H1 (cell line): ENCODE results near the gene MEGF11. TPM values are rescaled to one million over a fixed set of nuclear protein-coding genes. Genes with fewer than 3 reads are reported as not detected.

Experiments
- CTCF ChIA-PET: fragments of 300-600 bp; sonication (Branson Sonifier 250); formaldehyde crosslinking; loops from one replicate; lab custom pipeline; 2021; ENCODE audit not compliant: partially characterized antibody; lab: Charles Lee
- POLR2A ChIA-PET: fragments of 300-600 bp; sonication (Branson Sonifier 250); formaldehyde crosslinking; loops from one replicate; lab custom pipeline; 2021; ENCODE audit warnings: inconsistent platforms; ENCODE audit not compliant: partially characterized antibody; lab: Charles Lee
- DNase-seq, 2 experiments: peaks; one replicate each; pipeline versions ENCODE4 v3.0.0 to v3.0.0-alpha.2; 2010 to 2022; ENCODE audit warnings: low spot score in 2 of 2, low read depth in 1 of 2, mixed read lengths in 1 of 2
- FAIRE-seq: peaks from 2 replicates; lab custom pipeline; 2011; peaks lifted over from hg19 to GRCh38; lab: Jason Lieb, UNC
- H2AFZ ChIP-seq: 2 replicates; pipeline ENCODE4 v1.8.1; 2012; ENCODE audit warnings: low read length, inconsistent platforms
- H2AK5ac ChIP-seq: 2 replicates; pipeline ENCODE4 v1.6.1; 2013; ENCODE audit warnings: low read depth, low read length
- H2BK120ac ChIP-seq: replicated peaks from 2 replicates; pipeline ENCODE3; 2013; ENCODE audit warnings: low read depth, low read length, inconsistent platforms
- H2BK12ac ChIP-seq: 2 replicates; pipeline ENCODE4 v1.6.1; 2013; ENCODE audit warnings: low read depth, low read length
- H2BK15ac ChIP-seq: 2 replicates; pipeline ENCODE4 v1.6.1; 2013; ENCODE audit warnings: low read length
- H2BK20ac ChIP-seq: 2 replicates; pipeline ENCODE4 v1.6.1; 2013; ENCODE audit warnings: low read length
- H2BK5ac ChIP-seq: 2 replicates; pipeline ENCODE4 v1.6.1; 2013; ENCODE audit warnings: low read depth, low read length
- H3K14ac ChIP-seq: 2 replicates; pipeline ENCODE4 v1.6.1; 2013; ENCODE audit warnings: inconsistent platforms; ENCODE audit not compliant: insufficient read length
- H3K18ac ChIP-seq: 2 replicates; pipeline ENCODE4 v1.6.1; 2013; ENCODE audit warnings: low read length; ENCODE audit errors: extremely low read depth
- H3K23ac ChIP-seq: 2 replicates; pipeline ENCODE4 v1.6.1; 2013; ENCODE audit warnings: inconsistent platforms; ENCODE audit not compliant: insufficient read length
- H3K23me2 ChIP-seq: 2 replicates; pipeline ENCODE4 v1.6.1; 2013; ENCODE audit warnings: low read depth, low read length
- H3K27ac ChIP-seq: 2 replicates; pipeline ENCODE4 v1.6.1; 2011; ENCODE audit warnings: low read depth, low read length, inconsistent platforms
- H3K27me3 ChIP-seq, 4 experiments: replicated peaks in 1 of 4; 1 replicate in 1 of 4; 2 replicates in 3 of 4; pipeline versions ENCODE4 v1.6.1 to v1.8.1; 2011 to 2013; ENCODE audit warnings: low read length in 3 of 4, mild to moderate bottlenecking in 3 of 4, inconsistent platforms in 2 of 4, mixed read lengths in 2 of 4, moderate library complexity in 1 of 4; ENCODE audit not compliant: control insufficient read depth in 3 of 4, insufficient read depth in 3 of 4; ENCODE audit errors: extremely low read depth in 1 of 4
- H3K36me3 ChIP-seq, 4 experiments: 2 replicates each; pipeline versions ENCODE4 v1.6.1 to v1.8.1; 2011 to 2013; ENCODE audit warnings: mild to moderate bottlenecking in 4 of 4, low read length in 3 of 4, moderate library complexity in 2 of 4, control low read depth in 1 of 4, inconsistent platforms in 1 of 4; ENCODE audit not compliant: insufficient read depth in 4 of 4, control insufficient read depth in 2 of 4
- H3K4ac ChIP-seq: replicated peaks from 2 replicates; pipeline ENCODE3; 2013; ENCODE audit warnings: low read length, low read depth, mixed read lengths, inconsistent platforms; ENCODE audit not compliant: insufficient read length
- H3K4me1 ChIP-seq, 4 experiments: replicated peaks in 1 of 4; 1 replicate in 1 of 4; 2 replicates in 3 of 4; pipeline versions ENCODE4 v1.6.1 to v1.8.1; 2011 to 2013; ENCODE audit warnings: low read length in 3 of 4, inconsistent platforms in 2 of 4, mixed read lengths in 1 of 4; ENCODE audit not compliant: insufficient read depth in 4 of 4, control insufficient read depth in 3 of 4
- H3K4me2 ChIP-seq, 2 experiments: 2 replicates each; pipeline versions ENCODE4 v1.6.1 to v1.8.1; 2011 to 2013; ENCODE audit warnings: low read depth in 2 of 2, low read length in 2 of 2, control low read depth in 1 of 2, inconsistent platforms in 1 of 2, mild to moderate bottlenecking in 1 of 2; ENCODE audit not compliant: insufficient read depth in 1 of 2
- H3K4me3 ChIP-seq, 4 experiments: fragments of 200-600, 300-600 bp in 1 of 4; sonication (generic), shearing (Covaris generic), sonication (Bioruptor Twin) in 1 of 4; 2 replicates each; pipeline versions ENCODE4 v1.5.1 to v1.8.1; 2011 to 2016; ENCODE audit warnings: low read length in 4 of 4, low read depth in 3 of 4, control low read depth in 2 of 4, inconsistent platforms in 2 of 4, mild to moderate bottlenecking in 2 of 4, mixed read lengths in 1 of 4, moderate library complexity in 1 of 4; ENCODE audit not compliant: insufficient read depth in 2 of 4; ENCODE audit errors: extremely low read depth in 1 of 4
- H3K56ac ChIP-seq: replicated peaks from 2 replicates; pipeline ENCODE3; 2013; ENCODE audit warnings: low read depth, mild to moderate bottlenecking, mixed read lengths, low read length, inconsistent platforms; ENCODE audit not compliant: insufficient read length
- H3K79me1 ChIP-seq: 2 replicates; pipeline ENCODE4 v1.6.1; 2013; ENCODE audit warnings: low read depth, low read length, control low read depth
- H3K79me2 ChIP-seq, 2 experiments: 2 replicates each; pipeline versions ENCODE4 v1.6.1 to v1.8.1; 2012 to 2013; ENCODE audit warnings: low read length in 2 of 2, mild to moderate bottlenecking in 2 of 2, inconsistent platforms in 1 of 2; ENCODE audit not compliant: insufficient read depth in 2 of 2, control insufficient read depth in 1 of 2
- H3K9ac ChIP-seq, 4 experiments: replicated peaks in 1 of 4; 1 replicate in 1 of 4; 2 replicates in 3 of 4; pipeline versions ENCODE4 v1.6.1 to v1.8.1; 2011 to 2013; ENCODE audit warnings: low read depth in 3 of 4, low read length in 3 of 4, control low read depth in 2 of 4, mild to moderate bottlenecking in 2 of 4, moderate library complexity in 2 of 4, inconsistent platforms in 1 of 4; ENCODE audit errors: extremely low read depth in 1 of 4
- H3K9me3 ChIP-seq, 2 experiments: 2 replicates each; pipeline versions ENCODE4 v1.6.1 to v1.8.1; 2012 to 2013; ENCODE audit warnings: mild to moderate bottlenecking in 2 of 2, moderate library complexity in 2 of 2, control low read depth in 1 of 2, inconsistent platforms in 1 of 2, low read depth in 1 of 2, low read length in 1 of 2, mixed read lengths in 1 of 2; ENCODE audit not compliant: insufficient read depth in 2 of 2
- H4K20me1 ChIP-seq, 2 experiments: replicated peaks in 1 of 2; 2 replicates each; pipeline versions ENCODE3 to v1.8.1; 2011 to 2013; ENCODE audit warnings: inconsistent platforms in 2 of 2, low read length in 2 of 2, mild to moderate bottlenecking in 1 of 2; ENCODE audit not compliant: insufficient read depth in 2 of 2, control insufficient read depth in 1 of 2
- H4K5ac ChIP-seq: 2 replicates; pipeline ENCODE4 v1.6.1; 2013; ENCODE audit warnings: low read length, low read depth, mixed read lengths, inconsistent platforms; ENCODE audit not compliant: insufficient read length
- H4K8ac ChIP-seq: 2 replicates; pipeline ENCODE4 v1.8.0; 2013; ENCODE audit warnings: mild to moderate bottlenecking, moderate library complexity, low read length, inconsistent platforms; ENCODE audit not compliant: insufficient read depth; ENCODE audit errors: extremely low read depth
- H4K91ac ChIP-seq: replicated peaks from 2 replicates; pipeline ENCODE3; 2013; ENCODE audit warnings: low read length, mixed read lengths, inconsistent platforms; ENCODE audit not compliant: insufficient read length
- WGBS, 2 experiments: shearing (Covaris generic) in 1 of 2; methylation state at CpG; one replicate each; pipeline versions ENCODE4 v1.1.6 to v1.1.7; 2013 to 2015; ENCODE audit warnings: low lambda C conversion rate in 2 of 2, mixed read lengths in 2 of 2, inconsistent platforms in 1 of 2, low coverage in 1 of 2, missing lambda C conversion rate in 1 of 2; ENCODE audit not compliant: insufficient replicate concordance in 2 of 2, insufficient coverage in 1 of 2, insufficient read length in 1 of 2; ENCODE audit errors: extremely low coverage in 1 of 2, missing lambda C conversion rate in 1 of 2; 5-methylcytosine and 5-hydroxymethylcytosine counted together
- polyA plus RNA-seq, 7 experiments: library from polyadenylated mRNA; depleted of rRNA in 3 of 7; stranded (reverse) in 5 of 7; unstranded in 2 of 7; fragments of >200 nt in 5 of 7; fragments of 200-250 nt in 2 of 7; gene quantifications; 1 replicate in 5 of 7; 2 replicates in 1 of 7; 4 replicates in 1 of 7; pipeline versions ENCODE4 v1.2.1 to v1.2.3, GENCODE V29; 2011 to 2013; ENCODE audit warnings: missing spikeins in 2 of 7, mixed read lengths in 2 of 7
- total RNA-seq: library from RNA; stranded (reverse); fragmentation: NEBNext Ultra II Directional; extraction: Animal tissue kit (Norgen Biotek cat#: 25700); gene quantifications from 2 replicates; pipeline ENCODE4 v1.2.1, GENCODE V29; 2021

MEGF11 gene
- total and polyA plus RNA-seq, 2 of the 8 experiments (the other 6 are each of a cell fraction or from before 2014, with no cell fraction given): 4.4 to 4.8 TPM

- ChIA-PET CTCF (interaction anchor here (3.3 kb wide), 1 partner anchor 39 kb away, joined by 17 read pairs; no protein-coding TSS in a partner anchor), POLR2A (no interaction called here)
- no peak overlapping the region for H3K4me2 ChIP-seq
Measured at GRCh38 chr15:66290007-66290406, 36.5 kb upstream of the MEGF11 start.

More at GRCh38 chr15:66290007-66290406, 36.5 kb upstream of the MEGF11 start:
- H4K5ac ChIP-seq: no peak overlapping the region
- H2BK20ac ChIP-seq: no peak overlapping the region
- H3K23me2 ChIP-seq: peaks cover 2% of the 10 kb centered on the region; the same call in 1 of the 2 replicates
- no peaks in the 10 kb centered on the region for H3K9me3 ChIP-seq
- no peak overlapping the region for H3K4ac ChIP-seq
- no peak overlapping the region for H2BK12ac ChIP-seq
- no peak overlapping the region for H3K14ac ChIP-seq
- no peak overlapping the region for H3K23ac ChIP-seq
- DNase-seq: no peak
- no peak overlapping the region for H2AFZ ChIP-seq
- H3K79me2 ChIP-seq: no peaks in the 10 kb centered on the region
- no peaks in the 10 kb centered on the region for H3K36me3 ChIP-seq
- 93% methylated on average over 3 of the region's 3 CpGs; no CpG with 5 or more reads in 1 of the 2 experiments for WGBS, 2 experiments
- no peak overlapping the region for H2BK15ac ChIP-seq
- no peak overlapping the region for H3K9ac ChIP-seq
- no peak overlapping the region for H3K18ac ChIP-seq
- H3K27me3 ChIP-seq: no peaks in the 10 kb centered on the region
- no peak overlapping the region for H2BK120ac ChIP-seq
- no peaks in the 10 kb centered on the region for H3K79me1 ChIP-seq
- H3K4me1 ChIP-seq: peaks cover 6 to 10% (median 7%) of the 10 kb centered on the region in 4 experiments; a peak in 6 of 7 replicates
- H3K27ac ChIP-seq: no peak overlapping the region
- H4K91ac ChIP-seq: no peak overlapping the region
- H3K56ac ChIP-seq: no peak overlapping the region
- H4K8ac ChIP-seq: no peak overlapping the region
- no peak for FAIRE-seq
- no peak overlapping the region for H2BK5ac ChIP-seq
- H3K4me3 ChIP-seq: no peak overlapping the region
- H4K20me1 ChIP-seq: no peaks in the 10 kb centered on the region
- no peak overlapping the region for H2AK5ac ChIP-seq
